Endothelial cell of umbilical vein (primary cell): ENCODE measurements around the gene TMEM139. TPM values are rescaled to one million over a fixed set of nuclear protein-coding genes. Genes with fewer than 3 reads are reported as not detected.

Source experiments
- BruUV-seq: library from RNA; stranded (reverse); fragments of 400-500 nt; replicated peaks from 2 replicates; lab custom pipeline; 2021; lab: Mats Ljungman, UMichigan
- CTCF ChIA-PET: fragments of 300-600, 350-600 bp; sonication (Branson Sonifier 250); formaldehyde crosslinking; loops from one replicate; lab custom pipeline; 2021; ENCODE audit warnings: antibody characterized with exemption, inconsistent platforms; lab: Charles Lee
- POLR2A ChIA-PET: fragments of 300-600, 350-600 bp; sonication (Branson Sonifier 250); formaldehyde crosslinking; loops from one replicate; lab custom pipeline; 2021; ENCODE audit warnings: antibody characterized with exemption, inconsistent platforms; lab: Charles Lee
- DNase-seq: peaks from one replicate; pipeline ENCODE4 v3.0.0-alpha.2; 2011; ENCODE audit warnings: low read depth, low spot score
- FAIRE-seq: peaks from 2 replicates; lab custom pipeline; 2011; peaks lifted over from hg19 to GRCh38; lab: Jason Lieb, UNC
- H2AFZ ChIP-seq: 2 replicates; pipeline ENCODE4 v1.6.0; 2012; ENCODE audit warnings: low read depth, low read length, control low read depth, inconsistent platforms
- H3K27ac ChIP-seq: 2 replicates; pipeline ENCODE4 v1.5.1; 2011; ENCODE audit warnings: low read depth, mild to moderate bottlenecking, control low read depth, low read length, moderate library complexity; ENCODE audit not compliant: insufficient read depth
- H3K27me3 ChIP-seq, 2 experiments: 2 replicates each; pipeline versions ENCODE4 v1.6.0 to v1.6.1; 2011; ENCODE audit warnings: low read length in 2 of 2, mixed read lengths in 1 of 2; ENCODE audit not compliant: control insufficient read depth in 2 of 2, insufficient read depth in 2 of 2
- H3K36me3 ChIP-seq, 2 experiments: 2 replicates in 1 of 2; 3 replicates in 1 of 2; pipeline ENCODE4 v1.5.1; 2011; ENCODE audit warnings: low read length in 2 of 2, mild to moderate bottlenecking in 1 of 2, moderate library complexity in 1 of 2; ENCODE audit not compliant: control insufficient read depth in 2 of 2, insufficient read depth in 2 of 2; ENCODE audit errors: extremely low read depth in 1 of 2
- H3K4me1 ChIP-seq: 3 replicates; pipeline ENCODE4 v1.5.1; 2011; ENCODE audit warnings: mild to moderate bottlenecking, low read length; ENCODE audit not compliant: control insufficient read depth, insufficient read depth; ENCODE audit errors: extremely low read depth
- H3K4me2 ChIP-seq: 2 replicates; pipeline ENCODE4 v1.6.1; 2011; ENCODE audit warnings: low read length, control low read depth, mixed read lengths; ENCODE audit not compliant: insufficient read depth
- H3K4me3 ChIP-seq, 3 experiments: fragments of 200-600 bp in 1 of 3; sonication (generic), shearing (Covaris generic) in 1 of 3; replicated peaks in 1 of 3; 2 replicates each; pipeline ENCODE4 v1.5.1; 2011 to 2016; ENCODE audit warnings: control low read depth in 3 of 3, low read length in 3 of 3, mild to moderate bottlenecking in 2 of 3, inconsistent platforms in 1 of 3, low read depth in 1 of 3, moderate library complexity in 1 of 3; ENCODE audit not compliant: insufficient read depth in 1 of 3
- H3K79me2 ChIP-seq: 2 replicates; pipeline ENCODE4 v1.6.0; 2012; ENCODE audit warnings: low read length, inconsistent platforms; ENCODE audit not compliant: control insufficient read depth, insufficient read depth
- H3K9ac ChIP-seq: replicated peaks from 2 replicates; pipeline ENCODE3; 2011; ENCODE audit warnings: low read length, control low read depth; ENCODE audit not compliant: insufficient read depth; ENCODE audit errors: extremely low read depth
- H3K9me1 ChIP-seq: replicated peaks from 3 replicates; pipeline ENCODE4 v1.6.0; 2011; ENCODE audit warnings: mild to moderate bottlenecking, low read length; ENCODE audit not compliant: control insufficient read depth, insufficient read depth; ENCODE audit errors: extremely low read depth
- H3K9me3 ChIP-seq: replicated peaks from 2 replicates; pipeline ENCODE4 v1.5.1; 2012; ENCODE audit warnings: low read length, inconsistent platforms; ENCODE audit not compliant: control insufficient read depth, insufficient read depth
- H4K20me1 ChIP-seq: replicated peaks from 2 replicates; pipeline ENCODE3; 2011; ENCODE audit warnings: mild to moderate bottlenecking, low read length; ENCODE audit not compliant: control insufficient read depth, insufficient read depth; ENCODE audit errors: extremely low read depth
- EZH2 ChIP-seq: IDR thresholded peaks from 2 replicates; pipeline ENCODE4 v1.6.1; 2012; ENCODE audit warnings: borderline replicate concordance, low read depth, mild to moderate bottlenecking, moderate library complexity, low read length, inconsistent platforms; ENCODE audit not compliant: severe bottlenecking
- FOS ChIP-seq: IDR thresholded peaks from 2 replicates; pipeline ENCODE4 v1.6.1; 2011; ENCODE audit warnings: mild to moderate bottlenecking, low read length, moderate library complexity, borderline replicate concordance; ENCODE audit not compliant: insufficient read depth
- GATA2 ChIP-seq: IDR thresholded peaks from 2 replicates; pipeline ENCODE4 v1.7.0; 2011; ENCODE audit warnings: low read depth, mild to moderate bottlenecking, moderate library complexity, mixed read lengths, low read length; ENCODE audit not compliant: insufficient read length, insufficient read depth
- JUN ChIP-seq: IDR thresholded peaks from 2 replicates; pipeline ENCODE4 v1.6.1; 2011; ENCODE audit warnings: borderline replicate concordance, low read depth; ENCODE audit not compliant: insufficient read length, insufficient read depth
- MYC ChIP-seq: IDR thresholded peaks from one replicate; pipeline ENCODE4 v1.6.1; 2011; ENCODE audit warnings: mild to moderate bottlenecking, low read depth, low read length
- POLR2A ChIP-seq: IDR thresholded peaks from 2 replicates; pipeline ENCODE4 v1.6.1; 2012; ENCODE audit warnings: low read depth, mild to moderate bottlenecking, control low read depth, low read length
- POLR2AphosphoS5 ChIP-seq: IDR thresholded peaks from 2 replicates; pipeline ENCODE4 v1.6.1; 2012; ENCODE audit warnings: low read depth, mild to moderate bottlenecking, control low read depth, low read length, moderate library complexity; ENCODE audit not compliant: insufficient read depth
- dilution Hi-C: fragments of 300-500 bp; cut with MboI; formaldehyde crosslinking; loops from one replicate; pipeline ENCODE4 v1.15.0; 2019; ENCODE audit warnings: low sequenced_read_pairs; ENCODE audit not compliant: extremely low pct_ligation_motif_present
- intact Hi-C: fragments of 100-400 bp; cut with micrococcal nuclease; formaldehyde crosslinking; loops from one replicate; pipeline ENCODE4 v1.10.0; 2022
- polyA plus RNA-seq, 4 experiments: library from polyadenylated mRNA; depleted of rRNA in 3 of 4; stranded (reverse) in 3 of 4; unstranded in 1 of 4; fragments of >200 nt; gene quantifications; 2 replicates each; pipeline versions ENCODE4 v1.2.1 to v1.2.3, GENCODE V29; 2011 to 2012; ENCODE audit warnings: missing spikeins in 1 of 4
- total RNA-seq: library from RNA; stranded (reverse); gene quantifications from 2 replicates; pipeline ENCODE4 v1.2.3, GENCODE V29; 2021
- TF ChIP-seq, protein P1 (sequence below): IDR thresholded peaks from 2 replicates; pipeline ENCODE4 v1.6.1; 2011; ENCODE audit not compliant: insufficient read depth, insufficient read length
- TF ChIP-seq, protein P2 (sequence below), 2 donors: IDR thresholded peaks; 1 replicate in 1 of 2; 2 replicates in 1 of 2; pipeline ENCODE4 v1.5.1; 2011; ENCODE audit warnings: low read length in 2 of 2, mild to moderate bottlenecking in 2 of 2, moderate library complexity in 2 of 2, control low read depth in 1 of 2, inconsistent platforms in 1 of 2, low read depth in 1 of 2; ENCODE audit not compliant: insufficient read depth in 1 of 2; ENCODE audit errors: extremely low read depth in 1 of 2

Gene TMEM139
- total and polyA plus RNA-seq, 2 donors (not counting 3 experiments of a cell fraction or from before 2014, with no cell fraction given): 0.37 TPM; not detected in 1

DNA sequence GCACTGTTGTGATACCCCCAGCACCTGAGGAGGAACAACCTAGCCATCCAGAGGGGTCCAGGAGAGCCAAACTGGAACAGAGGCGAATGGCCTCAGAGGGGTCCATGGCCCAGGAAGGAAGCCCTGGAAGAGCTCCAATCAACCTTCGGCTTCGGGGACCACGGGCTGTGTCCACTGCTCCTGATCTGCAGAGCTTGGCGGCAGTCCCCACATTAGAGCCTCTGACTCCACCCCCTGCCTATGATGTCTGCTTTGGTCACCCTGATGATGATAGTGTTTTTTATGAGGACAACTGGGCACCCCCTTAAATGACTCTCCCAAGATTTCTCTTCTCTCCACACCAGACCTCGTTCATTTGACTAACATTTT is 1.7 kb downstream of the TMEM139 start:
- H3K36me3 ChIP-seq: no peaks in the 10 kb centered on the region
- H3K4me3 ChIP-seq: no peak overlapping the region
- peaks cover 23% of the 10 kb centered on the region for H3K4me1 ChIP-seq
- H3K9me3 ChIP-seq: no peaks in the 10 kb centered on the region
- ChIA-PET CTCF (no interaction called here), POLR2A (no interaction called here)
- H3K9ac ChIP-seq: no peak overlapping the region
- H3K4me2 ChIP-seq: no peak overlapping the region
- no peaks in the 10 kb centered on the region for H3K9me1 ChIP-seq
- TF ChIP-seq POLR2AphosphoS5 (no peak), JUN (no peak), POLR2A (no peak), MYC (no peak), EZH2 (no peak), GATA2 (no peak), FOS (no peak)
- TF ChIP-seq, protein P1, sequence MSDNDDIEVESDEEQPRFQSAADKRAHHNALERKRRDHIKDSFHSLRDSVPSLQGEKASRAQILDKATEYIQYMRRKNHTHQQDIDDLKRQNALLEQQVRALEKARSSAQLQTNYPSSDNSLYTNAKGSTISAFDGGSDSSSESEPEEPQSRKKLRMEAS: no peak
- TF ChIP-seq, protein P2, sequence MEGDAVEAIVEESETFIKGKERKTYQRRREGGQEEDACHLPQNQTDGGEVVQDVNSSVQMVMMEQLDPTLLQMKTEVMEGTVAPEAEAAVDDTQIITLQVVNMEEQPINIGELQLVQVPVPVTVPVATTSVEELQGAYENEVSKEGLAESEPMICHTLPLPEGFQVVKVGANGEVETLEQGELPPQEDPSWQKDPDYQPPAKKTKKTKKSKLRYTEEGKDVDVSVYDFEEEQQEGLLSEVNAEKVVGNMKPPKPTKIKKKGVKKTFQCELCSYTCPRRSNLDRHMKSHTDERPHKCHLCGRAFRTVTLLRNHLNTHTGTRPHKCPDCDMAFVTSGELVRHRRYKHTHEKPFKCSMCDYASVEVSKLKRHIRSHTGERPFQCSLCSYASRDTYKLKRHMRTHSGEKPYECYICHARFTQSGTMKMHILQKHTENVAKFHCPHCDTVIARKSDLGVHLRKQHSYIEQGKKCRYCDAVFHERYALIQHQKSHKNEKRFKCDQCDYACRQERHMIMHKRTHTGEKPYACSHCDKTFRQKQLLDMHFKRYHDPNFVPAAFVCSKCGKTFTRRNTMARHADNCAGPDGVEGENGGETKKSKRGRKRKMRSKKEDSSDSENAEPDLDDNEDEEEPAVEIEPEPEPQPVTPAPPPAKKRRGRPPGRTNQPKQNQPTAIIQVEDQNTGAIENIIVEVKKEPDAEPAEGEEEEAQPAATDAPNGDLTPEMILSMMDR (IDR thresholded peaks at IDR 0.05; ENCODE audit: extremely low read depth in 1 of 2, insufficient read depth in 1 of 2, low read depth in 1 of 2, low read length in 2 of 2): no peak
- no peak for DNase-seq
- H3K27me3 ChIP-seq: no peaks in the 10 kb centered on the region
- no TSS peak for BruUV-seq
- no peak overlapping the region for H2AFZ ChIP-seq
- FAIRE-seq: no peak
- peaks cover 33% of the 10 kb centered on the region for H3K79me2 ChIP-seq
- H3K27ac ChIP-seq: no peak overlapping the region
- intact Hi-C loops: loop anchor here (5.0 kb wide), 1 partner anchor 44 kb away; no protein-coding TSS in a partner anchor
- no peaks in the 10 kb centered on the region for H4K20me1 ChIP-seq
- dilution Hi-C loops: no loop called here
